GM18951 (cell line): Measurements from ENCODE around the gene POLE.

Experiments
- POLR2A ChIP-seq: IDR thresholded peaks from 4 replicates; pipeline ENCODE4 v1.6.1; 2011; ENCODE audit warnings: mild to moderate bottlenecking; ENCODE audit not compliant: insufficient read length, insufficient read depth; ENCODE audit errors: extremely low read depth
- in situ Hi-C: fragments of 300-500 bp; cut with MboI; formaldehyde crosslinking; loops from one replicate; pipeline ENCODE4 v1.12.0; 2022; ENCODE audit warnings: low sequenced_read_pairs, mixed read lengths, inconsistent platforms; ENCODE audit not compliant: unreplicated experiment

POLE gene

GRCh38 chr12:132677492-132677891 lies 9.7 kb downstream of the POLE start:
- in situ Hi-C loops, result no loop called here
- no peak for TF ChIP-seq POLR2A

- TF ChIP-seq POLR2A, result no peak
- in situ Hi-C loops, result no loop called here
These were observed 11.2 kb downstream of the POLE start for GRCh38 chr12:132675757-132676432.

GRCh38 chr12:132674561-132674960 lies 12.6 kb downstream of the POLE start:
- TF ChIP-seq POLR2A, result no peak
- in situ Hi-C loops, result no loop called here

DNA sequence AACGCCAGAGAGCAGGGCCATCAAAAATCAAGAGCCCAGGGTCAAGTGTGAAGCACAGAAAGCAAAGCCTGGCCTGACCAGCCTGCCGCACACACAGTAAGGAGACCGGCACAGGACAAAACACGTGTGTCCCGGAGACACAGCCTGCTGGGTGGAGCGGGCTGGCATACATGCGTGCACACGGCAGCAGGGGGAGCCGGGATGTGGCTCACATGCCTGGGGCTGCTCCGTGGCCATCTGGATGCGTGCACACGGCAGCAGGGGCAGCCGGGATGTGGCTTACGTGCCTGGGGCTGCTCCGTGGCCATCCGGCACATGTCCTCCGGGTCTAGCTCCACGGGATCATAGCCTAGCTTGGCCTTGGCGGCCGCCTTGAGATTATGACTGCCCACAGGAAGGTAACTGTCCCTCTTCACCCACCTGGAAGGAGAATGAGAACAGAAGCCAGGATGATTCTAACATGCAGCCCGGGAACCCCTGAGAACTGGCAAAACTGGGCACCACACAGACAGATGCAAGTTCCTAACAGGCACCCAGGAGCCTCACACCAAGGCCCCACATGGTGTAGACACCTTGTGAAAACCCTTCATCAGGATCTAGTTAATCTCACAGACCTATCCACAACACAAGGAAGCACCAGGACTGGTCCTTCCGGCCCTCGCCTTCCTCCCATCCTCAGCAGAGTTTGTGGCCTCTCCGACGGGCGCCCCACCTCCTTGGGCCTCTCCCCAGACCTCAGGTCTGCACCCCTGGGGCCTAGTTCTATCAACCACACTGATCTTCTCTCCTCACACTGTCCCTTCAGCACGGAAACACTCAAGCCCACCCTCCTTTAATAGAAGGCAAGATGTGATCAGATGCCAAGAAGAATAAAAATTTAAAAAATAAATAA lies 13.6 kb downstream of the POLE start:
- no peak for TF ChIP-seq POLR2A
- in situ Hi-C loops, result no loop called here

- no peak for TF ChIP-seq POLR2A
- in situ Hi-C loops, result no loop called here
These were observed 14.5 kb downstream of the POLE start for GRCh38 chr12:132672678-132673077.

- TF ChIP-seq POLR2A, result no peak
- in situ Hi-C loops, result no loop called here
These were observed 15.0 kb downstream of the POLE start for GRCh38 chr12:132672116-132672515.

- in situ Hi-C loops, result no loop called here
These were observed 17.8 kb downstream of the POLE start for GRCh38 chr12:132669166-132669879.

GRCh38 chr12:132668191-132669088 lies 18.7 kb downstream of the POLE start:
- in situ Hi-C loops, result no loop called here

More at GRCh38 chr12:132669166-132669879, 17.8 kb downstream of the POLE start:
- TF ChIP-seq POLR2A, result no peak

GRCh38 chr12:132665794-132666193 lies 21.3 kb downstream of the POLE start:
- in situ Hi-C loops, result no loop called here
- no peak for TF ChIP-seq POLR2A

More at GRCh38 chr12:132668191-132669088, 18.7 kb downstream of the POLE start:
- no peak for TF ChIP-seq POLR2A

GRCh38 chr12:132665149-132665491 lies 22.0 kb downstream of the POLE start:
- TF ChIP-seq POLR2A, result no peak
- in situ Hi-C loops, result no loop called here

GRCh38 chr12:132664206-132665148 lies 22.7 kb downstream of the POLE start:
- in situ Hi-C loops, result no loop called here

More at GRCh38 chr12:132664206-132665148, 22.7 kb downstream of the POLE start:
- no peak for TF ChIP-seq POLR2A
